ENCODE measurements around the gene TPP2.

The TPP2 gene

GRCh38 chr13:102694937-102695336 lies 98.2 kb downstream of the TPP2 start, which contains the start of gene METTL21C:
METTL21C (minus strand) TSS chr13:102695044; CDS start chr13:102694498, 546 bp downstream.
- no peak for DNase-seq (ENCODE audit: low spot score)

- no peak for DNase-seq (ENCODE audit: low spot score)
Measured at GRCh38 chr13:102696465-102696864, 99.7 kb downstream of the TPP2 start.

DNA sequence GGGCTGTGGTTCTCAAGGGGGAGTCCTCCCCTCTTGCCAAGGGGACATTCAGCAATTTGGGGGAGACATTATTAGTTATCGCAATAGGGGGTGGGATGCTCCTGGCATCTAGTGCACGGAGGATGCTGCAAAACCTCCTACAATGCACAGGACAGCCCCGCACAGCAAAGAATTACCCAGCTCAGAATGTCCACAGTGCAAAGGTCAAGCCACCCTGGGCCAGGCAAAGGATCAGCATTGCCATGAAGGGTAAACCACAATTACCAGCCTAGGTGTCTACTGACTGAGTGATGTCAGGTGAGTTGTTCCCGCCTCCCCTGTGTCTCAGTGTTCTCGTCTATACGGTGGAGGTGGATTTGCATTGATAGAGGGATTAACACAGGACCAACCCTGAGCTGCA lies 100.5 kb downstream of the TPP2 start:
- DNase-seq (ENCODE audit: low spot score): no peak

DNA sequence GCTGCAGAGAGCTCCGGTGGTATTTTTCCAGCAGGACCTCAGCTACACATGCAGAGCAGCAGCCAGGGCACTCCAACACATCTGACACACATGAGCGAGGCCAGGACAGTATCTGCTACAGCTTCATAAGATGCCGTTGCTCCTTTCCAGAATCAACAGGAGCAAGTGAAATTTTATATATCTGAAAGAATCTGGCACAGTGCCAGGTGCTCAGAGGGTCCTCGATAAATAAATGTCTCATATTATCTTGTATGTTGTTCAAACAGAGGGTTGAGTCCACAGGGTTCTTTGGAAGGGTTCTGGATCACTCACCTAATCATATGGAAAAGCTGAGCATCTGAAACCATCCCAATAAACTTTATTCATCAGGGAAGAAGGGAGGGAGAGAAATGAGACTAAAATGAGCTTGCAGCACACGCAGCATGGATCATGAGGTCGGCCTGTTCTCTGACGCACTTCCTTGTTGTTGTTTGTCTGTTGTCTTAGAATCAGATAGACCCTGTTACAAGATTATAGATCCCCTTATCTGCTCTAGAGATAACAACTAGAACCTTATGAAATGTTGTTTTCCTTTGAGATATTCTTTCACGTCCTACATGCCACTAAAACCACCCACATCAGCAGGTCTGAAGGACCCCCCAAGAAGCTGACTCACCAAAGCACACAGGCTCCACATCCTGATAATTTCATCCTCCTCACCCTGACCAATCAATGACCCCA lies 101.3 kb downstream of the TPP2 start:
- DNase-seq (ENCODE audit: low spot score): no peak

GRCh38 chr13:102698649-102698980 lies 101.8 kb downstream of the TPP2 start:
- DNase-seq (ENCODE audit: low spot score): no peak

- DNase-seq (ENCODE audit: low spot score): no peak
Measured at GRCh38 chr13:102699504-102699903, 102.7 kb downstream of the TPP2 start.

DNA sequence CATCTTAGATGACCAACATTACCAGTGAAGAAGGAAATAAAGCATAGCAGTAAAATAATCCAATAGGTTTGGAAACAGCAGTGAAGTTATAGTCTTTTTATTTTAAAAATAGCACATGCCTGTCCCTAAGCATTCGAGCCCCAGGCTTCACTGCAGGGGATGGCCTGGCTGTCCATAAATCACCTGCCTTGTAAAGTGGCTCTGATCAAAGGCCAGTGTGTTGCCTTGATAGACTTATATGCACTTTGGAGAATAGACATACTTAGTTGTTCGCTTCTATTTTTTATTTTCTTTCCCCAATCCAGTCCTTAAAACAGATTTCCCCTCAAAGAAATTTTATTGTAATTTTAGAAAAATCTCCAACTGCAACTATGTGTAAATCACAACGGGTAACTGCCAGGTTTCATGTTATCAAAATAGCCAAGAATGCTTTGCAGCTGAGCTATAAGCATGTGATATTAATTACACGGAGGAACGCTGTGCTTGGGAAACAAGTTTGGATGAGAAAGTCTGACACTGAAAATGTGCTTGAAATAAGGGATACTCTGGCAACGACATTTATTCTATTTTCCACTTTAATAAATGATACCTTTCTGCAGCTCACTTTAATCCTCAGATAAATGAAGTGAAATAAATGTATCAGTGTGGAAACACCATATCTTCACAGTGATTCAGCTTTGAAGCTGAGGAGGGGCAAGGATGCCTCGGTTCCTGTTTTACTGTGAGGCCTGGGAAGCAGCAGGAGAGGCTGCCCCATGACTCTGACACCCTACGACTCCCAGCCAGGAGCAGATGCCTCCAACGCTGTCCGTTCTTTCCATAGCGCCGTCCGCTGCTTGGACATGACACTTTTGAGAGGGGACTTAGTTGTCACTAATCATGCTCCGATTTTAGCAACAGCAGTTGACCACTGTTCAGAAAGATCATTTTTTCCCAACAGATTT lies 103.6 kb downstream of the TPP2 start:
- DNase-seq (ENCODE audit: low spot score): no peak

DNA sequence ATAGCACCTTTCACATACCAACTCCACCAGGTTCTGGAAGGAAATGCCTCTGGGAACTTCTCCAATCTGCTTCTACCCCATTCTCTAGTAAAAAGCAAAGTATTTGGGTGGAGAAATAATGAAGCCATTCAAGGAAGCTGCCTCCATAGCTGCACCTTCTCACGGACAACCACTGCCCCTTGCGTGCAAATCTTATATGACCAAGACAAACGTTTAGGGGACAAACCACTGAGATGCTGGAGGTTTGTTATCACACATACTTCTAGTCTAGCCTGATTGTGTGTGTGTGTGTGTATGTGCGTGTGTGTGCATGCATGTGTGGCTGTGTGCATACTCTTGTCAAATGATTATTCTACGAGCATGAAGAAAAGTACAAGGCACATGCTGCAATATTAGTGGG lies 104.5 kb downstream of the TPP2 start:
- DNase-seq (ENCODE audit: low spot score): no peak

DNA sequence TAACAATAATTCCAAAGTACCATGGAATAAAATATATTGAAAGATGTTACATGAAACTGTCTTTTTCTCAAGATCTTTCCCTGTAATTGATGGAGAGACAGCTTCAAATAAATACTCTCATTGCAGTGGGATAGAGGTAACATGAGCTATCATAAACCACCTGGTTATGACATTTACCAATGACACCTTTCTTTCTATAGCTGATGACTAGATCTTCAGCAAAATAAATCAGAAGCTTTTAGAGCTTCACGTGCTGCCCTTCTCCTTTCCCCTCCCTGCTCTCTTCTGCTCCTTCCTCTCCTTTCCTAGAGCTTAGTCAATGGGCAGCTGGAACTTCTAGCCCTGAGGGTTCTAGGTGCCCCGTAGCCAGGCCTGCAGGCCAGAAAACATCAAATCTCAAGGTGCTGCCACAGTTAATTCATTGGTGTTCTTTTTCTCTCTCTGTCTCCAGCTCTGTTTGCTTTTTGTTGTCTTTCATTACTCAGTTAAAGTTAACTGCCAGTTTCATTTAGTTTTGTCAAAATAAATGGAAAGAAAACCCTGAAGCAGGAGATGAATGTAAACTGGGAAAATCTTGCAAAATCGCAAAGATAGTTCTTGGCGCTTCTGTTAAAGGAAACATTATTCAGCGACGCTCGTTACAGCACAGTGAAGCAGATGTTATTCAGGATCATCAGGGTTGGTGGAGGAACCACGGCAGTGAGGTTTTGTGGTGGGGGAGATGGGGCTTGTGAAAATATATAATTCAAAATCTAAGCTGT lies 106.4 kb downstream of the TPP2 start:
- DNase-seq (ENCODE audit: low spot score): no peak

DNA sequence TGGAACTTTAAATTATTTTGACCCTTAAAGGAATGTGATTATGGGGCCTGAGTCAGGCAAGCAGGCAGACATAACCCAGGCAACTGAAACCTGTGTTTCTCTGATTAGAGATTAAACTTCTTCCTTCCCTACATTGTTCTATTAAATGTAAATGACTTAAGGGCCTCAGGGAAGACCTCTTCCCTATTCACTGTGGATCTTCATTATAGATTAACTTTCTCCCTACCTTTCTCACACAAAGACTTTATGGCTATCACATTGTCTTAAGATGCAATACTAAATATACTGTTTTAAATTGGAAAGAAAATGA lies 106.9 kb downstream of the TPP2 start:
- DNase-seq (ENCODE audit: low spot score): no peak

DNA sequence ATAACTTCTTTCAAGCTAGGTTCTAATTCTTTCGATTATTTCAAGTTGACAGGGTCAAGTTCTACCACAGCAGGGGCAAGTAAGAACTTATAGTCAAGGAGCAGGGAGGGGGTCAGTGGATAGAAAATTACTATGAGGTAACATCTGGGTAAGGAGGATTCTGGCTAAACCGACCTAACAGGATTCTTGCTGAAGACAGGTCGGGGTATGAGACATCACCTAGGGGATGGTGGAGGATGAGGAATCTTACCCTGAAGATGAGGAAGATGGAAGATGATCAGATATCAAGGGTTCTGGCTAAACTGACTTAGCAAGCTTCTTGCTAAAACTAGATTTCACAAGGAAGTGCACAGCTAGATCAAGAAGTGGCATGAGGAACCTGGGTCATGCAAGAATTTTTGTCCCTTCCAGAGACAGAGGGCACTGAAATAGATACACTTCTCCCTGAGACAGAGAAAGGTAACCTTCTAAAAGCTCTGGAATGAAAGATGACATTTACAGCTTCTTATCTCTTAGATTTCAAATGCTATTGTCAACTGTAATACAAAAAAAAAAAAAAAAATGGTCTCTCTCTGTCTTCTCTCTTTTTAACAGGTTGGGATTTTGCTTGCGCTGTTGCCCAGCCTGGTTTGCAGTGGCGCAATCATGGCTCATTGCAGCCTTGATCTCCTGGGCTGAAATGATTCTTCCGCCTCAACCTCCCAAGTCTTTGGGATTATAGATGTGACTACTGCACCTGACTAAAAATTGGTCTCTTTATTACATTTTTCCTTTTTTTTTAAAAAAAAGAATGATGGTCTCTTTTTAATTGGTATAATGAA lies 107.7 kb downstream of the TPP2 start:
- no peak for DNase-seq (ENCODE audit: low spot score)

DNA sequence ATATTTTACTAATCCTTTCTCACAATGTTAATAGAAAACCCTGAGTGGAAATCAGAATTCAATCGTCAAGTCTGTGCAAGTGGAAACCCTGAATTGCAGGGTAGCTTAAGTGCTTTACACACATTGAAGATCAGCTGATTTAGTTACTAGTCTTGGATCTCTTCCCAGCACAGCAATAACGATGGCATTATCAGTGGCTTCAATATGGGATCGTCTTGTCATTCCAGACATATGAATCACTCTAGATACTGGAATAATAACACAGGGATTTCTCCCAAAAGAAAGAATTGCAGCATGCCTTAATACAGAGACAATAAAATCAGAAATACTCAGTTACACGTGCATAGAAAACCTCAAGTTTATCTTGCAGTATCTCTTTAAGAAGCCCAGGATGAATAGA lies 110.7 kb downstream of the TPP2 start:
- DNase-seq (ENCODE audit: low spot score): no peak

- no peak for DNase-seq (ENCODE audit: low spot score)
Measured at GRCh38 chr13:102708211-102708610, 111.4 kb downstream of the TPP2 start.

- no peak for DNase-seq (ENCODE audit: low spot score)
Measured at GRCh38 chr13:102708991-102709390, 112.2 kb downstream of the TPP2 start.

- DNase-seq (ENCODE audit: low spot score): no peak
Measured at GRCh38 chr13:102709536-102709935, 112.8 kb downstream of the TPP2 start.

- DNase-seq (ENCODE audit: low spot score): no peak
Measured at GRCh38 chr13:102710261-102710679, 113.5 kb downstream of the TPP2 start.

DNA sequence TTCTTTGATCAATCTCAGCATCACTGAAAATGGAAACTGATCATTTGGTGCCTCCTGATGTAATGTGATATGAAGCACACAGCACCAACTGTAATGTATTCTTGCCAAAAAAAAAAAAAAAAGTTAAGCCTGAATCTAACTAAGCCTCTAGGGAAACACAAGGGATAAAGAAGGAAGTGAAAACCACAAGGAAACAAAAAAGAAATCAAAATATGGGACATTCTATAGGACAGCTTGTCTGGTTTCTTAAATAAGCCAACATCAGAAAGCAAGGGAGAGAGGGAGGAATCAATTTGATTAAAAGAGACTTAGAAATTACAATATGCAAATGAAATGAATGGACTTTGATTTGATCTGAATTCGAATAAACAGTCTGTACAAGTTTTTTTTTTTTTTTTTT lies 118.7 kb downstream of the TPP2 start:
- no peak for DNase-seq (ENCODE audit: low spot score)

- no peak for DNase-seq (ENCODE audit: low spot score)
Measured at GRCh38 chr13:102718746-102719145, 122.0 kb downstream of the TPP2 start.

DNA sequence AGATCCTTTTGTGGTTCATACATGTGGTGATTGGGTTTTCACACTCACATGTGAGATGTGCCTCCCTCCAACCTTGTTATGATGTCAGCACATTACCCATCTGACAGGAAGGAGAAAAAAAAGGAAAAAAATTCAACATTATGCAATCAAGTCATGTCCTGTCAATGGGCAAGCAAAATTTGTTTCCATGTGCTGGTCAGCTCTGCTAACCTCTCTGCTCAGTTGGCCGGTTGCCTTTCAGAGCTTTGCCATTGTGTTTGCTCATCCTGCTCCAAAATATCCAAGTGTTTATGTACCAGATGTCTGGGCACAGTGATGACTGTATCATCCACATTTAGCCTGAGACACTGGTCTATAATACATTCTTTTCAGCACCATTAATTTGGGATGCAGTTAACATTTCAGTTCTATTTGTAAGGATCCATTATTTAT lies 125.0 kb downstream of the TPP2 start:
- DNase-seq (ENCODE audit: low spot score): peak; percentile 24

DNA sequence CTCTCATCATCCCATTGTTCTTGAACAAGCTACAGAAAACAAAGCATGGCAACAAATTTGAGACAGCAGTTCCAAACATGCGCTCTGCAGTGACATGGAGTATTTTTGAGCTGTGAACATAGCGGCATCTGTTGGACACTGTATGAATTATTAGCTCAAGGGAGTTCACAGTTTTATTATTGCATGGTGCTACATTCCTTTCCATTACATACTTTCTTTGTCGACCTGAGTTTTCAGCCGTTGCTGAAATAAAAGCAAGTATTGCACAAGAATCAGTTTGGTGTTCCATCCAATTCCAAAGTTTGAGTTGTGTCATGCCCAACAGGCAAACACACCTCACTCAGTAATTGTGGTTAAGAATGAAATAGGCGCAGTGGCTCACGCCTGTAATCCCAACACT lies 128.1 kb downstream of the TPP2 start:
- DNase-seq (ENCODE audit: low spot score): peak; percentile 18

DNA sequence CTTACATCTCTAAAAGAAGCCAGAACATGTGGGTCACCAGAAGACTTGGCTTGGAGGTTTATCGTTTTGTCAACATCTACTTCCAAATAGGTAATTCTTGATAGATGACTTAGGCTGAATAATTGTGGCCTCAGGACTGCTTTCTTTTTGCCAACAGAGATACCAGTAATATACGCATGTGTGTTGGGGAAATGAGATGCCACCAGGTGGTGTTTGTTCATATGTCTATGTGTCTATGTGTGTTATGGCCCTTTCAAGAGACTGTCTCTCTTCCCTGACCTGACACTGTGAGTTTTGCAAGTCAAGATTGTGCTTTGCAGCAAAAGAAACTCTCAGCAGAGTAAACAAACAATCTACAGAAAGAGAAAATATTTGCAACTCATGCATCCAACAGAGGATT lies 129.6 kb downstream of the TPP2 start:
- DNase-seq (ENCODE audit: low spot score): no peak

Data from cerebellar cortex (tissue), 1 donor.